GM21825 (cell line): ENCODE measurements around the gene CEP104.

ENCODE experiments used
- ATAC-seq: cut with Tn5 transposase; IDR thresholded peaks from one replicate; pipeline ENCODE4 v1.9.1; 2021; ENCODE audit warnings: mild to moderate bottlenecking, moderate library complexity; ENCODE audit not compliant: unreplicated experiment

The CEP104 gene

DNA sequence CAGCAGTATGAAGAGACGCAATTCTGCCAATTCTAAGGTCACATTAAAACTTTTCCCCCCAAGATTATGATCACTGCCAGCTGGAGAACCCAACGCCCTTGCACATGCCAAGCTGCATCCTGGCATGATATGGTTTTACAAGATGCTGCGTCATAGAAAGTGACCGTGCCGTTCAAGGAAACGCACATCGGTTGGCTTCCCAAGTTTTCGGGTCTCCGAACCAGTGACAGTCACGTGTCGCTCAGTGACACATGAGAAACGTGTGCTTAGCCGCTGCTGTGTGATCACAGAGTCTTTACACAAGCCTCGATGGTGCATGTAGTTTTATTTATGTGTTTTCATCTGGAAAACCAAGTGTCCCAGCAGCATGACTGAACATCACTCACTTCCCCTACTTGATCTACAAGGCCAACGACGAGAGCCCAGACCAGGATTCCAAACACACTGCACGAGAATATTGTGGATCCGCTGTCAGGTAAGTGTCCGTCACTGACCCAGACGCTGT lies 77.0 kb downstream of the CEP104 start:
- ATAC-seq, result no peak

DNA sequence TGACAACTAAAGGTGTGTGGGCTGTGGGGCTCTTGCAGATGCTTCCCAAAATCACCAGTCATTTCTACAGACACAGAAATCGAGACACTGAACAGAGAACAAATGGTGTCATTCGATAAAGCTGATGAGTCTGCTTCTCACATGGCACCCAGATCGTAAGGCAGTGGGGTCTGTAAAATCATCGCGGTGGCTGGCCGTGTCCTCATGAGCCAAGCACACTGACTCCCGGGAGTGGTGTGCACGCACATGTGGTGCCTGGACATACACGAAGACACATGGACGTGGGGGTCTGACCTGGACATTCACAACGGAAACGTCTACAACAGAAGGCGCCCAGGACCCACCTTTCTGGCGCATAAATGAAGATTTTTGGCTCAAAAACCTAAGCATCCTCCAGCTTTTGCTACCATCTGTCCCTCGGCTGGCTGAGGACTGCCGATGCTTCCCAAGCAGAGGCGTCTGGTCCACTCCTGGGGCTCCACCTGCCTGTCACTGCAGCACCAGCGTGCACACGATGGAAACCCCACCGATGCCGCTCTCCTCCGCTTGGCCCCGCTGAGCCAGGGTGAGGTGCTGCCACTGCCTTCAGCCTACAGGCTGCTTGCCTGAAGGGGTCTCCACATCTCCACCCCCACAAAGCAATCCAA lies 77.6 kb downstream of the CEP104 start:
- no peak for ATAC-seq

DNA sequence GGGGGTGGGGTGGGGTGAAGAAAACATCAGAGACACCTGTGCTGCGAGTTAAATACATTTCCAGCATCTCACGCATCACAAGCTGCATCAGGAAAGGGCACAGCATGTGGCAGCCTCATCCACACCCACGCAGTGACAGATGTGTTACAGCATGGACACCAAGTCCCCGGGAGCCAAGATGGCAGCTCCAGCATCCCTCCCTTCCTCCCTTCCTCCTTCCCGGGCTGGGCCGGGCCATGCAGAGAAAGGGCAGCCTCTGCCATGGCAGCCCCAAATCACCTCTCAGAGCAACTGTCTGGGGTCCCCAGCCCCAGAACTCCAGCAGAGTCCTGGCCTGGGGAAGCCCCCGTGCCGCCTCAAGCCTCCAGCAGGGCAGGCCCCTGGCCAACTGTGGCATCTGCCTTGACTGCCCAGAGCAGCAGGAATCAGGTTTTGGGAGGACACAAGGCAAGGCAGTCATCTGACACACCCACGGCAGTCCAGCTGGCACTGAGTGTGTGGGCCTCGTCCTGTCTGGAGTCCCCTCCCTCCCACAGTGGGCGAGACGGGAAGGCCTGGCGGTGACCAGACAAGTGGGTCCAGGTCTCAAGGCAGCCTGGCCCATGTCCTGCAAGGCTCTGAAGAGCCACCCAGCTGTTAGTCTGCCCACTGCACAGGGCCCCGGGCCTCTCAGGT lies 78.3 kb downstream of the CEP104 start:
- ATAC-seq, result no peak

DNA sequence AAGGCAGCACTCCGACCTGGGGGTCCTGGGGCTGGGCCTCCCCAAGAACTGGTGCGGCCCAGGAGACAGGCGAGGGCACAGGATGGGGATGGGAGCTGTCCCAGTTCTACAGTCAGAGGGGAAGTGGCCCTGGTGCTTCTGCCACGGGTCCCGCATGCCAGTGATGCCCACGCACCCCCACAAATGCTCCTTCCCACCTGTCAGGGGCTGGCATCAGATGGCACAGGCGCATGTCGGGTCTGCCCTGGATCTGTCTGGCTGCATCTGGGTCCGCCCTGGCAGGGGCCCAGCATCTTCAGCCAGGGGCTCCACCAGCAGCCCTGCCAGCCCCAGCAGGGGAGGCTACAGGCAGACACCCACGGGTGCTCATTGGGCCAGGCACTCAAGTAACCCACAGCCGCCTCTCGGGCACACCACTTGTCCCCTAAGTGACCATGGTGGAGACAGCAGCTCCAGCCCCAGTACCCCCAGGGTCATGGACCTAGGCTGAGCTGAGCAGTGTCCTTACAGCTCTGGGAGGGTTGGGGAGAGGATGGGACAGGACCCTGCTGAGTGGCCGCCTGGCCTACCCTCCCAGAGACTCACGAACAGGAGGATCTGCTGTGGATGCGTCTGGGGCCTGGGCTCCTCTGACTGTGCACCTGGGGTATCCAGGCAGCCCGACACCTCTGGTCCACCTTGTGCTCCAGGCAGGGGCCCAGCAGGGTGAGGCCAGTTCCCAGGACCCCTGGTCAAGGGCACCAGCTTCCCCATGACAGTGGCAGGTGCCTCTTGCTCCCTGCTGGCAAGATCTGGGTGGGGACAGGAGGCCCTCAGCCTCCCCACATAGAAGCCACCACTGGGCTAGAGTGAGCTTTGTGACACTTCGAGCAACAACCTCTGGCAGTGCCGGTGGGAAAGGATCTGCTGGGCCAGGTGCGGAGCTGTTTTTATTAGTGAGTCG lies 79.1 kb downstream of the CEP104 start:
- no peak for ATAC-seq

DNA sequence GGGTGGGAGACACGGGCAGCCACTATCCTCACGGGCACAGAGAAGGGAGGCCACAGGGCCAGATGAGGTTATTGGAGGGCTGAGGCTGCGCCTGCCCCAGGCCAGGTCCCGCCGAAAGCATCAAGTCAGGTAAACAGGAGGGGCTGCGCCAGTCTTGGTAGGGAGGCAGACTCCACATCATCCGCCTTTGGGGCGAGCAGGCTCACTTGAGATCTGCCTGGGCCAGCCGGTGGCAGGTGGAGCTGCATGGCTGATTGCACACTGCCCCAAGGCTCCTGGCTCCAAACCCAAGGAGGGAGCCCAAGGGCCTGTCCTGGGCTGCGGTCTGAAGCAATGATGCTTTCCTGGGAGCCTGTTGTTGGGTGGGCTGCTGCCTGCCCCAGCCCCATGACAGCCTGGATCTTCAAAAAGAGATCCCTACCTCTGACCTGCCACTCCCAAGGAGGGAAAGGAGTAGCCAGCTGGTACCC lies 79.9 kb downstream of the CEP104 start:
- no peak for ATAC-seq

DNA sequence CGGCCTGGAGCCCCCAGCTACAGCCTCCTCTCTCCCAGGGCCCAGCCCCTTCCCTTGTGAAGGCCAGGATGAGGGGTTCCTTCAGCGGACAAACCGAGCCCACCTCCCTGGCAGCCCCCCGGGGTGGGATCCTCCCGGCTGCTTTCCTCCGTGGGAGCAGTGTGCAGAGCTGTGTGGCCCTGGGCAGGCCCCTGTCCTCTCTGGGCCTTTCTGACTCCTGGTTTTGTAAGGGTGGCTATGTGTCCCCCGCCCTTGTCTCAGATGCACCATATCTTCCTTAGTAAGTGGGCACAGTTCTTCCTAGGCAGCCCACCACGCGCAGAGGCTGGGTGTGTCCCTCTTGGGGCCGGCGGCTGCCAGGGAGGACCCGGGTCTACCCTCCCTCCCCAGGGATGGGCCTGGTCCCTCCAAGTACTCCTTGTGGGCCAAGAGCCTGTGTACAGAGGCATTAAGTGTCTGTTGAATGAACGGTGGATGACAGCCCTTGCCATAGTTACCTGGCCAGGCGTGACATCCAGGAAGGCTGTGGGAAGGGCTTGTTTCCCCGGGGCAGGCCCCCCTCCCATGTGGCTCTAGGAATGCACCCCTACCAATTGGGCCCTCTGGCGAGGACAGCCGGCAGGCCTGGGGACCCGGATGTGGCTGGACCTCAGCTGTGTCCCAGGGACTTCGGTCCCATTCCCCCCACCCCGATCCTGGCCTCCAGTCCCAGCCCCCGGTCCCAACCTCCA lies 80.6 kb downstream of the CEP104 start:
- no peak for ATAC-seq

DNA sequence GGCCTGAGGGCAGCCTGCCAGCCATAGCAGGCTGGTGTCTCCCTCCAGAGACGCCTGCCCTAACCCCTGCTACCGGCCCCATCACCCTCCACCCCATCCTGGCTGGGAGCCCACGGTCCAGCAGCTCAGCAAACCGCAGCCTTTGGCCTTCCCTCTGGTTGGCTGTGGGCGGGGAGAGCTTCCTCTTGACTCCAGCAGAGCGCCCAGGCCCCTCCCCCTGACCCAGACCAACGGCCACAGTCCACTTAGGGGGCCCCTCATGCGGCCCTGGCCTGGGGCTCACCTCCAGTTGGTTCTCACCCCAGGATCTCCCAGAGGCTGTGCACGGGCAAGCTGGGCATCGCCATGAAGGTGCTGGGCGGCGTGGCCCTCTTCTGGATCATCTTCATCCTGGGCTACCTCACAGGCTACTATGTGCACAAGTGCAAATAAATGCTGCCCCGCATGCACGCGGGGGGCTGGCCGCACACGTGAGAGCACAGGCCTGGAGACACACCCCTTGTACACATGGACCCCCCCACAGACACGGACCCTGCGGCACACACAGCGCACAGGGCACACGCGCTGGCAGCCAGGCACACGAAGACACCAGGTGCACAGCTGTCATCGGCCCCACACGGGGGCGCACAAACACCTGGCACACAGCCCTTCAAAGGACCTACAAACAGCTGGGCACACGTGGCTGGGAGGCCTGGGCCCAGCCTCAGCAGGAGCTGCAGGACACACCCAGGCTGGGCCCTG lies 81.4 kb downstream of the CEP104 start:
- no peak for ATAC-seq

DNA sequence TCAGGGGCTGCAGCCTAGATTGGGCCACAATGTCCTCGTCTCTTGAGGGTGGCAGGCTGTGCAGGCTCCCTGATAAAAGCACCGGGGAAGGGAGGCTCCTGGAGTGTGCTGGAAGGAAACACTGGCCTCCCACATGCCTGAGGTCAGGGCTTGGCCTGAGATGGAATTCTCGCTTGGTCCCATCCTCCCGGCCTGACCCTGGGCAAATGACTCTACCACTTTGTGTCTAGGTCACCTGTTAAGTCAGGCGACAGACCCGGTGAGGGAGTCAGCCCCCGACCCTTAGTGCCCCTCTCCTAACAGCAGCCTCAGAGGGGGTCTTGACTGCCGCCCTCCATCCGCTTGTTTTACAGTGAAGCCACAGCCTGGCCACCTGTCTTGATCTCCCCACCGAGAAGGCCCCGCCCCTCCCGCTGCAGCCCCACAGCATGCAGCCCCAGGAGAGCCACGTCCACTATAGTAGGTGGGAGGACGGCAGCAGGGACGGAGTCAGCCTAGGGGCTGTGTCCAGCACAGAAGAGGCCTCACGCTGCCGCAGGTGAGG lies 82.0 kb downstream of the CEP104 start:
- no peak for ATAC-seq

DNA sequence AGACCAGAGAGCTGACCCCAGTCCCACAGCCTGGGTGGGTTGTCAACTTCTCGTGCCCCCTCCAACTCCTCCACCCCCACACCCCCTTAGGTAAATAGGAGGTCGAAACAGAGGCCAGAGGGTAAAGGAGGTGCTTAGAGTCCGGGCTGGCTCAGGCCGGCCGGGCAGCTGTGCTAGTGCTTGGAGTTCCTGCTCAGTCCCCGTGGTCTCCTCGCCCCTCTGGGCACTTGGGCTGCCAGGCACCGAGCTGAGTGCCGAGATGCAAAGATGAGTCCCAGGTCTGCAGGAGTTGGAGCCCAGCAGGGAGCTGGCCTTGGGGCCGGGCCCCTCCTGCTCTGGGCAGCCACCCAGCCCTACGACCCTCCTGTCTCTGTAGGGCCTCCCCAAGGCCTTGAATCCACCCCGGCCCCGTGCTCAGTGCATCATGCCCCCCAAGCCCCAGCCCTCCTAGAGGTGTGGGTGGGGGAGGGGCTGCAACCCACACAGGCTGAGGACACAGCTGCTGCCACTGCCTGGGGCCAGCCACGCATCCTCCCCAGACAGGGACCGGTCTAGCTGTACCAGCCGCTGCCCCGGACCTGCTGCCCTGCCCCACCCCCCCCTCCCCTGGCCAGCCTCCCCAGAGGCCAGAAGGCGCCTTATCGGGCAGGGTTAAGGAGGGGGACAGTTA lies 82.6 kb downstream of the CEP104 start:
- ATAC-seq, result no peak

DNA sequence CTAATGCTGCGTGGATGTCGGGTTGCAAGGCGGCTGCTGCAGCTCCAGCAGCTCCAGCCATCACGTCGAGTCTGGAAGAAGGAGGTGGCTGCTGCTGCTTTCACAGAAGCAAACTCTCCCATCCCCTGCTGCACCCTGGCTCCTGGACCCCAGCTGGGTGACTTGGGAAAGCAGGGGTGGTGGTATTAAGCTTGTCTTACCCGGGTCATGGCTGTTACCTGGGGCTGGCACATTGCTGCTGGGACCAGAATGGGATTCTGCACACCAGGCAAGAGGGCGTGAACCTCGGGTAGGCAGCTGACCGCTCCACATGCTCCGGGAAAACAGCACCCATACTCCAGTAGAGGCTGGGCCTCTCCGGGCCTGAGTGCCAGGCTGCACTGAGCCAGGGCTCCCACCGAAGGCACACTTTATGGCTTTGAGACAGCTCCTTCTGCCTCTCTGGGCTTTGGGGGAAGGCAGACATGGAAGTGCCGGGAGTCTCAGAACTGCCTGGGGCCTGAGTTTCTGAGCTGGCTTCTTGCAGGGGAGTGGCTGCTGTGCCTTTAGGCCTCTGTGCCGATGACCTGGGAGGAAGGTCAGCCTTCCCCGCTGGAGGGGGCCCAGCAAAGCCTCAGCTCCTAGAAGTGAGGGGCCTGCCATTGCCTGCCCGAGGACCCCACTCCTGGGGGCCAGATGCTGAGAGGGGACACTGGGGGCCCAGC lies 83.3 kb downstream of the CEP104 start:
- ATAC-seq, result no peak

DNA sequence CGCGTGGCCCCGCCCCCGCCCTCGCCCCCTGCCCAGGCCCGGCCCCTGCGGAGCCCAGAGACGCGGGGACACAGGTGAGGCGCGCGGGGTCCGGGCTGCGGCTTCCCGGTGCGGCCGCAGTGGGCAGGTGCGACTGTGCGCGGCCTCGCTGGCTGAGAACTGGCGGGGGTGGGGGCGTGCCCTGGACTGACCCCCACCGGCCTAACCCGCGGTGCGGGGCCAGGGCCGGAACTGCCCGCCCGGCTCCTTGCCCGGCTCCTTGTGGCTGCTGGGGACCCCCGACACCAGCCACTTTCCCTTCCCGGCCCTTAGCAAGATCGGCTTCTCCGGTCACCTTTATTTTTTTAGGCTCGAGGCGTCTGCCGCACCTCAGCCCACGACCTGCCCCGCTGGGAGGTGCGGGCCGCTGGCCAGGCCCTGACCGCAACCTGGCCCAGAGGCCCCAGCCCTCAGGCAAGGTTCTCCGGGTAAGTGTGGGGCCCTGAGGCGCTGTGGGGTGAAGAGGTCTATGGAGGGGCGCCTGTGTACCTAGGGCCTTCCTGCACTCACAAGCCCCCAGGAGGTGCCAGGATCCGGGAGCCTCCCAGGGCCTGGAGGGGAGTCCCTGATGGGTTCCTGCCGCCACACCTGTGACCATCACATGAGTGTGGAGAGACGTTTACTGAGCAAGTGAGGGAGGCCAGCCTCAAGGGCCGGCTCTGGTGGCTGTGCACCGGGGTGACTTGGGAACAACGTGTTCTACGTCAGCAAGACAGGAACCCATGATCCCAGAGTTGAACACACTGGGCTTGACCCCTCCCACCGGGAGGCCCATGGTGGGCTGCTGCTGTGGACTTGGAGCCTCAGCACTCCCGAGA lies 84.1 kb downstream of the CEP104 start, which contains the start of gene SMIM1:
Gene SMIM1 (plus strand): TSS at position 35 of the 857 bp plus-strand sequence. CDS start 2,625 bp downstream, outside the sequence.
- ATAC-seq, result peak; percentile 20

DNA sequence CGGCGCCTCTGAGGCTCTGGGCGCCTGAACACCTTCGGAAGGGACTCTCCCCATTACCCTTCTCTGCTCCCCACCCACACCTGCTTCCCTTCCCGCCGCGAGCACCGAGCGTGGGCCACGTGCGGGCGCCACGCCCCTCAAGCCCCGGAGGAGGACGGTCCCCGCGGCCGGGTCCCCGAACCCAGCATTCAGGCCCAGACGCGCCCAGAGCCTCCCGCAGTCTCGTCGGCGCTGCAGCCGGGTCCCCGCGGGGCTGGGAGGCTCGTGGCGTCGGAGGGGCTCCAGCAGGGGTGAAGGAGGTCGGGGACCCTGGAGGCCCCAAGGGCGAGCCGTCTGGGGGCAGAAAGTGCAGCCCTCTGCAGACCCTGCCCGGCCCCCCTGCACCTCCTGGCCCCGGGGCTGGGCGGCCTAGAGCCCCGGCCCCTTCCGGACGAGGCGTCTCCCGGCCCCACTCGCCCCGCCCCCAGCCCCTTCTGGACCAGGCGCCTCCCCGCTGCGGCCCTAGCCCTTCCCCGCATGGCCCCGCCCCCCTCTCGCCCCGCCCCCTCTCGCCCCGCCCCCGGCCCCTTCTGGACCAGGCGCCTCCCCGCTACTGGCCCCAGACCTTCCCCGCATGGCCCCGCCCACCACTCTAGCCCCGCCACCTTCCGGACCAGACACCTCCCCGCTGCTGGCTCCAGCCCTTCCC lies 84.8 kb downstream of the CEP104 start:
- ATAC-seq, result peak; percentile 53

DNA sequence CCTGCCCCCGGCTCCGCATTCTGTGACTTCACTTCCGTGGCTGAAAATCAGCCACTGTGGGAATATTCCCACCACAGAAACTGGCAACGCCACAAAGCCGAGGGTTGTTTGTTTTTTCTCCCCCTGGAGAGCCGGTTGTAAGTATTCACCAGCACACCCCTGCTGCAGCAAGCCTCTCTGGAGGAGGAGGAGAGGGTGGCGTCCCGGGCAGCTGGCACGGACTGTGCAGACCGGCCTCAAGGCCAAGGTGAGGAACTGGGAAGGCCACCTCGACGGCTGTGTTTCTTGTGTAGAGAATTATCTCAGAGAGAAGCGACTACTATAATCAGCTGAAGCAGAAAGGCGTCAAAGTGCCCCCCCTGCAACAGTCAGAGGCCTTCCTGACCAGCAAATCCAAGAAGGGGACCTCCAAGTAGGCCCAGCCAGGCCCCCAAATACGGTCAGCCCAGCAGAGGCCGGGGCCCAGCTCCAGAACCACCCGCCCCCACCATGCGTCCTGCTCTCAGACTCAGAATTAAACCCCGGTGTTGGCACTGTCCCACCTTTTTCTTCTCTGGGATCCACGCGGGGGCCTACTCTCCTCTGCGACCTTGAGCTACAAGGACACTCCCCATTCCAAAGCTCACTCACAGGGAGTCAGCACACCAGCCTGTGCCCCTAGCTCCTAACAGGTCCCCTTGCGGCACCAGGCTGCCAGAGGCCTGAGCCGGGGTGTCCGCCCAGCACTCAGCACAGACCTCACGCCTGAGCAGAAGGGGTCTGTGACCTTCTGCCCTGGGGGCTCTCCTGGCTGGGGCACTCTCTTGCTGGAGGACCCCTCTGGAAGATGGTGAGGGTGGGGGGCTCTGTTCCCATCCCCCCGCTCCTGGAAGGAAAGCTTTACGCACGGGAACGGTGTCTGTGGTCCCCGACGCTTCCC lies 85.6 kb downstream of the CEP104 start:
- no peak for ATAC-seq

DNA sequence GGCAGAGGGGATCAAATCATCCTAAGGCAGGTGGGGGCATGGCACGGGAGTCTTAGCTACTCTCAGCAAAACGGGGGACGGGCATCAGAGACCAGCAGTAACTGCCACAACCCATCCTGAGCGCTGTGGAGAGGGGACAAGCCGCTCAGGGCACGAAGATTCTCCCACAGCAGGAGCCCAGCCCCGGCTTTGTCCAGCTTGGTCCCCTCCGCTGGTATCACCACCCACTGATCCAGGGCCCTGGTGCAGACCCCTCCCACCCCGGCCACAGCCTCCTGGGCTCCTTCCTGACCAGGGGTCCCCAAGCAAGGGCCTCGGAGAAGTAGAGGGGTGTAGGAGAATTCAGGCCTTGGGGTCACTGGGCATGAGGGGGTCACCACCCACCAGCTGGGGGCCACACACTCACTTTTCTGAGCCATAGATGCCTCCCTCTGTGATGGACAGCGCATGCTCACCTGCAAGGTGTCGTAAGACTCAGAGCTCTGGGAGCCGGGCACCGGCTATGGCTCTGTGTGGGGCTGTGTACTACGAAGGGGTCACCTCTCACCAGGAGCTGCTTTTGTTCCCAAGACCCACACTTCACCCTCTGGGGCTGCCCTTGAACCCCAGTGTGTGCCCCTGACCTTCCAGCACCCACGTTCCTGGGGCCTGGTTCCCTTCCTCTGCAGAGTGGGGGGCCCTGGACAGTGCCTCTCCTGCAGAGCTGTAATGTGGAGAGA lies 86.8 kb downstream of the CEP104 start:
- ATAC-seq, result no peak

DNA sequence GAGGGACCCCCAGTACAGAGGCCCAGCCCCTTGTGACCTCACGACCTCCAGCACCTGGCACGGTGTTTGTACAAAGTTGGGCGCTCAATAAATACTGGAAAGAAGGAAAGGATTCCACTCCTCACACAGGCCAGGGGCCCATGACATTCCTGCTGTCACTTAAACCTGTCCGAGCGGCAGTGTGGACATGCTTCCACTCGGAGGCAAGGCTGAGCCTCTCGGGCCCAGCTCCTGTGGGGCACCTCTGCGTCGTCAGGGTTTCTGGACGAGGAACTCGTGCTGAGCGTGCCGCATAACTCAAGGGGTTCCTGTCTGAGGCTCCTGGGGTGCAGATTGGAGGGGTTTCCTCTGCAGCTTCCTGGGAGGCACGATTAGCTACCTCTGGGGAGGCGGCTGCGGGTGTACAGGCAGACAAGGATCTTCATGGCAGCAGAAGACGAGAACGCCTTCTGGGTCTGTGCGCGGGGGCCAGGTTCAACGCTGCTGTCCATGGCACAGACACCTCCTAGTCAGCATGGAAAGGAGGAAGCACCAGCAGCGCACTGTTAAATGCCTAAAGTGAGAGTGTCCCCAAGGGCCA lies 88.1 kb downstream of the CEP104 start:
- ATAC-seq, result no peak
